Uterus (tissue), 4 donors: ENCODE results near the gene NBR1. TPM values are rescaled to one million over a fixed set of nuclear protein-coding genes. Genes with fewer than 3 reads are reported as not detected.
"Not testable (repeated sequence)": the region's sequence is repeated elsewhere in the genome, so short reads cannot be mapped to it uniquely, and the experiment has no call there.

Source experiments
- DNase-seq, 2 donors: peaks; one replicate each; pipeline ENCODE4 v3.0.0-alpha.2; 2019 to 2020
- H3K27ac ChIP-seq, 2 donors: fragments of 200-600 bp; sonication (generic); 1 replicate in 1 of 2; 2 replicates in 1 of 2; pipeline ENCODE4 v1.5.1; 2016 to 2018
- H3K27me3 ChIP-seq, 2 donors: fragments of 200-600 bp; sonication (generic); one replicate each; pipeline ENCODE4 v1.5.1; 2018 to 2019; ENCODE audit warnings: control low read depth in 1 of 2
- H3K36me3 ChIP-seq, 2 donors: fragments of 200-600 bp; sonication (generic); one replicate each; pipeline ENCODE4 v1.5.1; 2019; ENCODE audit warnings: control low read depth in 1 of 2
- H3K4me1 ChIP-seq, 2 donors: fragments of 200-600 bp; sonication (generic); one replicate each; pipeline ENCODE4 v1.5.1; 2018 to 2019; ENCODE audit warnings: control low read depth in 1 of 2
- H3K4me3 ChIP-seq, 2 donors: fragments of 200-600 bp; sonication (generic); 1 replicate in 1 of 2; 2 replicates in 1 of 2; pipeline ENCODE4 v1.5.1; 2018 to 2019; ENCODE audit warnings: mild to moderate bottlenecking in 1 of 2
- H3K9me3 ChIP-seq, 2 donors: fragments of 200-600 bp; sonication (generic); one replicate each; pipeline ENCODE4 v1.5.1; 2019; ENCODE audit warnings: control low read depth in 1 of 2
- POLR2A ChIP-seq, 2 donors: fragments of 450-650 bp; IDR thresholded peaks; one replicate each; pipeline ENCODE4 v1.6.1; 2016; ENCODE audit warnings: antibody characterized with exemption in 2 of 2, mild to moderate bottlenecking in 1 of 2, moderate library complexity in 1 of 2
- intact Hi-C: fragments of 100-400 bp; cut with DNase I; formaldehyde crosslinking; loops from one replicate; pipeline ENCODE4 v1.15.1; 2023; ENCODE audit warnings: low total_unique reads
- total RNA-seq, 4 donors: library from RNA; depleted of rRNA in 3 of 4; stranded (reverse); fragments of >200 nt in 3 of 4; gene quantifications; one replicate each; pipeline versions ENCODE4 v1.1.0 to v1.2.4, GENCODE V29; 2014 to 2023
- TF ChIP-seq, protein P1 (sequence below), 4 experiments: fragments of 200-600 bp in 2 of 4; fragments of 450-650 bp in 2 of 4; sonication (generic) in 2 of 4; IDR thresholded peaks; one replicate each; pipeline ENCODE4 v1.5.1; 2016 to 2019; ENCODE audit warnings: antibody characterized with exemption in 4 of 4, mild to moderate bottlenecking in 2 of 4, moderate library complexity in 1 of 4
- donor health status: DM: yes; HTN: yes; CAD: no.

NBR1 gene
- total RNA-seq, 4 donors from 2014 or later = 30.0 to 126 (median 67.2) TPM

DNA sequence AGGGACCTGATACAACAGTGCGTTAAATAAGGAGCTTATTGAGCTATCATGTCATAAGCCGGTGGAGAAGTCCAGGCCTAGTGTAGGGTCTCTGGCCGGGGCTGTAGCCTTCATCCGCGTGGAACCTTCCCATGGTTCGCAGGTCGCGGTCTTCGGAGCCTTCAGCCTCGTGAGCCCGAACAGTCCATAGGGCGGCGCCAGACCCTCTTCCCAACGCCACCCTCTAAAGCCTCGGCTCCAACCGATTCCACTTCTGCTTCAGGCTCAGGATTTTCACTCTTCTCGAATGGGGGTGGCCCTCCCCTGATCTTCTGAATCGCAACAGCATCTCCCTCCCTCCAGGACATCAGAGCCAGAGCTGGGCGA is 35.6 kb upstream of the NBR1 start:
- Histone ChIP-seq H3K4me3 (no peak overlapping the region), H3K36me3 (no peaks in the 10 kb centered on the region), H3K27me3 (no peaks in the 10 kb centered on the region), H3K27ac (no peak overlapping the region), H3K9me3 (no peaks in the 10 kb centered on the region), H3K4me1 (no peaks in the 10 kb centered on the region)
- no peak for DNase-seq
- no peak for TF ChIP-seq POLR2A (IDR thresholded peaks at IDR 0.05)
- TF ChIP-seq, protein P1, sequence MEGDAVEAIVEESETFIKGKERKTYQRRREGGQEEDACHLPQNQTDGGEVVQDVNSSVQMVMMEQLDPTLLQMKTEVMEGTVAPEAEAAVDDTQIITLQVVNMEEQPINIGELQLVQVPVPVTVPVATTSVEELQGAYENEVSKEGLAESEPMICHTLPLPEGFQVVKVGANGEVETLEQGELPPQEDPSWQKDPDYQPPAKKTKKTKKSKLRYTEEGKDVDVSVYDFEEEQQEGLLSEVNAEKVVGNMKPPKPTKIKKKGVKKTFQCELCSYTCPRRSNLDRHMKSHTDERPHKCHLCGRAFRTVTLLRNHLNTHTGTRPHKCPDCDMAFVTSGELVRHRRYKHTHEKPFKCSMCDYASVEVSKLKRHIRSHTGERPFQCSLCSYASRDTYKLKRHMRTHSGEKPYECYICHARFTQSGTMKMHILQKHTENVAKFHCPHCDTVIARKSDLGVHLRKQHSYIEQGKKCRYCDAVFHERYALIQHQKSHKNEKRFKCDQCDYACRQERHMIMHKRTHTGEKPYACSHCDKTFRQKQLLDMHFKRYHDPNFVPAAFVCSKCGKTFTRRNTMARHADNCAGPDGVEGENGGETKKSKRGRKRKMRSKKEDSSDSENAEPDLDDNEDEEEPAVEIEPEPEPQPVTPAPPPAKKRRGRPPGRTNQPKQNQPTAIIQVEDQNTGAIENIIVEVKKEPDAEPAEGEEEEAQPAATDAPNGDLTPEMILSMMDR (IDR thresholded peaks at IDR 0.05) = no peak
- intact Hi-C loops = no loop called here

DNA sequence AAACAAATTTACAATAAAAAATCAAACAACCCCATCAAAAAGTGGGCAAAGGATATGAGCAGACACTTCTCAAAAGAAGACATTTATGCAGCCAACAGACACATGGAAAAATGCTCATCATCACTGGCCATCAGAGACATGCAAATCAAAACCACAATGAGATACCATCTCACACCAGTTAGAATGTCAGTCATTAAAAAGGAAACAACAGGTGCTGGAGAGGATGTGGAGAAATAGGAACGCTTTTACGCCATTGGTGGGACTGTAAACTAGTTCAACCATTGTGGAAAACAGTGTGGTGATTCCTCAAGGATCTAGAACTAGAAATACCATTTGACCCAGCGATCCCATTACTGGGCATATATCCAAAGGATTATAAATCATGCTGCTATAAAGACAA is 34.4 kb upstream of the NBR1 start:
- H3K36me3 ChIP-seq, H3K4me3 ChIP-seq, H3K27ac ChIP-seq, H3K4me1 ChIP-seq, DNase-seq, intact Hi-C loops, H3K27me3 ChIP-seq, H3K9me3 ChIP-seq: not testable (repeated sequence)

DNA sequence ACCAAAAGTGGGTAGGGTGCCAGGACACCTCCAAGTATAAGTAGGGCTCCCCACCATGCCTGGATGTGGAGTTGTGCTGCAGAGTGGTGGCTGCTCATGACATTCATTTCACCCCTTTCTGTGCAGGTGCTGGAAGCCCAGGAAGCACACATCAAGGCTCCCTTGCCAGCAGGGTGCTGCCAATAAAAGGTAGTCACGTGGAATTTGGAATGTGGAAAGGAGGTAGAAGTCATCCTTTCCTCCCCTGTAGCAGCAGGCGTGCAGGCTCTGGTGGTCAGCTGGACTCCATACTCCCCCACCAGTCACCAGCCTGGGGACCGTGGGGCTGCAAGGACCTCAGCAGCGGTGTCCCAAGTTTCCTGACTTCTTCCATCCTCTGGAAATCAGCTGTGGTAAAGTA is 32.5 kb upstream of the NBR1 start:
- H3K4me3 ChIP-seq, H3K9me3 ChIP-seq, intact Hi-C loops, H3K27ac ChIP-seq, H3K4me1 ChIP-seq, H3K27me3 ChIP-seq, H3K36me3 ChIP-seq, DNase-seq: not testable (repeated sequence)

DNA sequence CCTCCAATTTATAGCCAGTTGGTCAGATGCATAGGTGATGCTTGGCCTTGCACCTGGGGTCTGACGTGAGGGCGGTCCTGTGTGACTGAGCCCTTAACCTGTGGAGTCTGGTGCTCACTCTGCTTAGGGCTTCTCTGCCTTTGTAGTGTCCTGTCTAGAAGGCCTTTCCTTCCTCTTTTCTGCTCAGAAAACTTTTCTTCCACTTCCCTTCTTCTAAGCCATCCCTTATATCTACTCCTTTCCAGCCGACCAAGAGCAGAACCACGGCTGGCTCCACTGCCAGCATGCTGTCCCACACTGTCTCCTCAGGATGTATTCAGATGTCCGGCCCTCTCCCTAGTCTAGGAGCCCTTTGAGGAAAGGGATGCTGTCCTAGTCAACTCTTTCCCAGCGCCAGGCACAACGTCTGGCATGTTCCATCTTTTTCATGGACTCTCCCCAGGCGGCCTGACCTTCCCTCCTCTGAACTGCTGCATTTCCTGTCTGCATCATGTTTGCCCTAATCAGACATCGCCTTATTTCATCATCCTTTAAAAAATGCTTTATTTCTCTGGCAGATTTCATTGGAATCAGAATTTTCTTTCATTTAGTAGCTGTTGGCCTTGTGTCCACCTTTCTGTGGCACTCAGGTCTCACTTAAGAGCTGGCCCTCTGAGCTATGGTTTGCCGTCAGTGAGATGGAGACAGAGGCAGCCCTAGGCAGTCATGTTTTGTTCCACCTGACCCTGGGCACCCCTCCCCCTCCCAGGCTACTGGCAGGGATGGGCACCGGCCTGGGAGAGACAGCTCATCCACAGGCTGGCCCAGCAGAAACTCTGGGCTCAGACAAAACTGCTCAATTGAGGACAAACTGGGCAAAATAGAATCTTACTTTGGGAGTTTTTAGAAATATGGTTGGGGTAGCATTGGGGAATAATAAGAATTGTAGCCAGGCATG is 30.4 kb upstream of the NBR1 start:
- Histone ChIP-seq H3K36me3 (no peaks in the 10 kb centered on the region), H3K4me1 (no peaks in the 10 kb centered on the region), H3K27ac (no peak overlapping the region), H3K9me3 (no peaks in the 10 kb centered on the region), H3K4me3 (no peak overlapping the region), H3K27me3 (no peaks in the 10 kb centered on the region)
- TF ChIP-seq, protein P1 (IDR thresholded peaks at IDR 0.05) = no peak
- TF ChIP-seq POLR2A (IDR thresholded peaks at IDR 0.05) = no peak
- no peak for DNase-seq
- intact Hi-C loops = no loop called here

DNA sequence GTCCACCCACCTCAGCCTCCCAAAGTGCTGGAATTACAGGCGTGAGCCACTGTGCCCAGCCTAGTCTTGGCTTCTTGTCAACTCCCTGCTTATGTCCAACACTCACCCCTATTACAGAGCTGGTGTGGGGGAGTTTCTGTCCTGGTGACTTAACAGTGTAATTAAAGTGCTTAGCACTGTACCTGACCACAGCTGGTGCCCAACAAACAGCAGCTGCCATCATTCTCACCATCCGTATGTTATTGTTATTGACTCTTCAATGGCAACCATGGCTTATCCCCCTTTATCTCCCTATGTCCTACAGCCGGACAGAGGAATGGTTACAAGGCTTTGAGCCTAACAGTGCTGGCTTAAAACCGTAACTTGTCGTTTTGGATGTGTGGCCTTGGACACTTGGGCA is 28.9 kb upstream of the NBR1 start:
- intact Hi-C loops = no loop called here
- Histone ChIP-seq H3K4me1 (no peaks in the 10 kb centered on the region), H3K27me3 (no peaks in the 10 kb centered on the region), H3K4me3 (no peak overlapping the region), H3K36me3 (no peaks in the 10 kb centered on the region), H3K27ac (no peak overlapping the region), H3K9me3 (no peaks in the 10 kb centered on the region)
- TF ChIP-seq, protein P1 (IDR thresholded peaks at IDR 0.05) = no peak
- TF ChIP-seq POLR2A (IDR thresholded peaks at IDR 0.05) = no peak
- no peak for DNase-seq

DNA sequence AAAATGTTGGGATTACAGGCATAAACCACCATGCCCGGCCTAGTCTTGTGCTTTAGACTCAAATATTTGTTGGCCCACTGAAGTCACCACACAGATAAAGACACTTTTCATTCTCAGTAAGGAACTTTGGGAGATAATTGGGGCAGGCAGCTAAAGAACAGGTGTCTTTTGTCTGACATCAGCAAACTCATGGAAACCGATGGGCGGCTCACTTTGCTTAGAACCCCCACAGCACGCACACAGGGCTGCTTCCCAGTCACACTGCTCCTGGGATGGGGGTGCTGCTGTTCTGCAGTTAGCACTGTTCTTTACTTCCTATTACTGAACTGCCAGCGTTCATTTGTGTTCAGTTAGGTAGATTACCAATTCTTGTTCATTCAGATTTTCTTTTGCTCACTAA is 27.8 kb upstream of the NBR1 start:
- intact Hi-C loops = no loop called here
- H3K27ac ChIP-seq = no peak overlapping the region
- DNase-seq = no peak
- no peaks in the 10 kb centered on the region for H3K27me3 ChIP-seq
- no peak for TF ChIP-seq POLR2A (IDR thresholded peaks at IDR 0.05)
- TF ChIP-seq, protein P1 (IDR thresholded peaks at IDR 0.05) = no peak
- no peak overlapping the region for H3K4me3 ChIP-seq
- no peaks in the 10 kb centered on the region for H3K36me3 ChIP-seq
- no peaks in the 10 kb centered on the region for H3K9me3 ChIP-seq
- no peaks in the 10 kb centered on the region for H3K4me1 ChIP-seq
